ENCODE measurements around the gene RBM33.

Gene RBM33

DNA sequence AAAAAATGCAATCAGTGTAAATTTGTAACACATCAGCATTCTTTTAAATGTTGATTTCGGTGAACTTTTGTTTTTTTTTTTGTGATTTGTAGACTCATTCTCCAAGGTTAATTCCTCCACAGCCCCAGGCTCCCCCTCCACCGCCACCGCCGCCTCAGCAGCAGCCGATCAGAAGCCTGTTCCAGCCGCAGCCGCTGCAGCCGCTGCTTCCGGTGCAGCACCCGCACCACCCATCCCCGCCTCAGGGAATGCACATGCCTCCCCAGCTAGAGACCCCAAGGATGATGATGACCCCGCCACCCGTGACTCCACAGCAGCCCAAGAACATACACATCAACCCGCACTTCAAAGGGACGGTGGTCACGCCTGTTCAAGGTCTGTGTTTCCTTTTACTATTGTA, 66.6 kb downstream of the RBM33 start:
- no peak for DNase-seq (ENCODE audit: low read depth)
- TF ChIP-seq CTCF (conservative IDR thresholded peaks at IDR 0.05; ENCODE audit: low read depth, low read length), result no peak
- H3K4me3 ChIP-seq (ENCODE audit: low read length), result no peak overlapping the region

GRCh38 chr7:155713384-155713783, 68.9 kb downstream of the RBM33 start:
- no peak for TF ChIP-seq CTCF (conservative IDR thresholded peaks at IDR 0.05; ENCODE audit: low read depth, low read length)
- no peak for DNase-seq (ENCODE audit: low read depth)
- H3K4me3 ChIP-seq (ENCODE audit: low read length), result no peak overlapping the region

- TF ChIP-seq CTCF (conservative IDR thresholded peaks at IDR 0.05; ENCODE audit: low read depth, low read length), result no peak
- no peak for DNase-seq (ENCODE audit: low read depth)
- H3K4me3 ChIP-seq (ENCODE audit: low read length), result no peak overlapping the region
Measured at GRCh38 chr7:155714702-155715101, 70.2 kb downstream of the RBM33 start.

DNA sequence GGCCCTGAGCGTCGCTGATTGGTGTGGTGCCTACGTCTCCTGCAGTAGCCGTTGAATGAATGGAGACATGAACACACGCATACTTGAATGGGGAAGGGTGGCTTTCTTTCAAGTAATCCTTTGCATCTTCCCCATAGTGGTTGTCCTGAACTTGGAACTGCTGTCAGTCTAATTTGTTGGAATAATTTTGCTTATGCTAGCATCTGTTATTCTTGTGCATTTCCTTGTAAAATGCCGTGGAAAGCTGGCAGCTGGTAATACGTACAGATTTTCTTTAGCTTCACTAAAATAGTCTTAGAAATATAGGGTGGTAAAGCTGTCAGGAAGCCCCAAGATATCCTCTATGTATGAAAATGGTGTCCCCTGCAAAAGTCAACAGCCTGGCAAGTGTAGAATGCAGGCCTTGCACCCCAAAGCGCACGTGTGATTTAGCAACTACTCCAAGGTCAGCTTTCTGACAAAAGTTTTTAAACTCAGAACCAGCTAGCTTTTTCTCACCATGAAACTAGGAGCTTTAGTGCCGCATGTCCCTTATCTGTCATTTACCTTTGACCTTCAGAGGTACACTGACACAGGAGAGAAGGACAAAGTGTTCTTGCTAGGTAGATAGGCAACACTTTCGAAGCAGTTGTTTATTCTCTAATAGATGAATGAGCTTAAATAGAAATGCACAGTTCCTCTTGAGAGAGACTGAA, 70.8 kb downstream of the RBM33 start:
- TF ChIP-seq CTCF (conservative IDR thresholded peaks at IDR 0.05; ENCODE audit: low read depth, low read length), result no peak
- DNase-seq (ENCODE audit: low read depth), result no peak
- H3K4me3 ChIP-seq (ENCODE audit: low read length), result no peak overlapping the region

DNA sequence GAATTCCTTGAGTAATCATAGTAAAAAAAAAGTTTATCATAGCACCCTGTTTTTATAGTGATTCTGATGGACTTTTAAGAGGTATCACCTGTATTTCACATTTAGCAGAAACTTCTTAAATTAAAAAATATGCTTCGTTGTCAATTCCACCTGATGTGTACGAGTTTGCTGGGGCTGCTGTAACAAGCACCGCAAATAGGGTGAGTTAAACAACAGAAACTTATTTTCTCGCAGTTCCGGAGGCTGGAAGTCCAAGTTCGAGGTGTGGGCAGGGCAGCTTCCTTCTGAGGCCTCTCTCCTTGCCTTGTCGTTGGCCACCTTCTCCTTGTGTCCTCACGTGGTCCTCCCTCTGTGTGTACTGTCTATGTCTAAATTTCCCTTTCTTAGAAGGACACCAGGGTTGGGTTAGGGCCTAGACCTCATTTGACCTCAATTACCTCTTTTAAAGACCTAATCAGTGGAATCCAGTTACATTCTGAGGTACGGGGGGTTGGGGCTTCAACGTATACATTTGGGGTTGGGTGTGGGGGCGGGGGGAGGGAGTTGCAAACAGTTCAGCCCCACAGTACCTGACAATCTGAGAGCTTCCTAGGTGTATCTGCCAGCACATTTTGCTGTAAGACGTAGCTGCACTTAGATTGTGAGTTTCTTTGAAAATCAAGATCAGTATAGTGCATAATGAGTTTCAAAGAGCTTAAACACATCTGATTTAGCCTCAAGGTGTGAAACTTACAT, 72.7 kb downstream of the RBM33 start:
- no peak for TF ChIP-seq CTCF (conservative IDR thresholded peaks at IDR 0.05; ENCODE audit: low read depth, low read length)

DNA sequence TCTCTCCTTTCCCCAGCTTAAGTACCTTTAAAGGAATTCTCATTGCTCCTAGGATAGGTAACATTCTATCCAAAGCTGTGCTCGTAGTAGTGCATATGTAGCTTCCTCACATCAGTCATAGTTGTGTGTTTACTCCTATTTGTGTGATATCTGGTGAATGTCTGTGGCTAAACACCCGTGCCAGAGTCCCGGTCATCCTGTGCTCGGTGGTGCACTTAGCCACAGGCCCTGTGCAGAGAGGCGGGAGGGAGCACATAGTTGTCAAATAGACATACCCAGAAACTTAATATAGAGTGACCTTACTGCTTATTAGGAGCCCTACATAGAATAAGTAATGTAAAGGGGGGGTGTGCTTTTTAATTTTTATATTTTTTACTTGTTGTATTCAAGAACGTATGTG, 76.6 kb downstream of the RBM33 start:
- no peak for TF ChIP-seq CTCF (conservative IDR thresholded peaks at IDR 0.05; ENCODE audit: low read depth, low read length)
- DNase-seq (ENCODE audit: low read depth), result no peak
- no peak overlapping the region for H3K4me3 ChIP-seq (ENCODE audit: low read length)

More for the DNA sequence above, 72.7 kb downstream of the RBM33 start:
- DNase-seq (ENCODE audit: low read depth), result no peak
- no peak overlapping the region for H3K4me3 ChIP-seq (ENCODE audit: low read length)

DNA sequence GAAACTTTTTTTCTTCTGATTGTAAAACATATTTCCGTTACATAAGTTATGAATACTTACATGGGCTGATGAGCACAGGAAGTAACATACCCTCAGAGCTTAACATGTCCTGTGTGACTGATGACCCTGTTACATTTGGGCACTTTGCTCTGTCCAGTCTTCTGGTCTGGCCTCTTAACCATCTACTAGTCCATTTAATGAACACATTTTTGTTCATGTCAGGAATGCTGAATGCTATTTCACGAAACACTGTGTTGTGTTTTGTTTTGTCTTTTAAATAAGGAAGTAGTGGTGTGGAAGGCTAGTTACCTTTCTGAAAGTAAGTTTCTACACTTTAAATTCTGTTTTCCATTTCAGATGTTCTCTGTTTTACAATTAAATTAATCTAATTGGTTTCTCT, 77.7 kb downstream of the RBM33 start:
- no peak for DNase-seq (ENCODE audit: low read depth)
- TF ChIP-seq CTCF (conservative IDR thresholded peaks at IDR 0.05; ENCODE audit: low read depth, low read length), result no peak
- no peak overlapping the region for H3K4me3 ChIP-seq (ENCODE audit: low read length)

Data from retinal pigment epithelial cell (primary cell).